NOMO-1 treated with dmso at 0.1 percent for 144 hours (cell line): ENCODE results near the gene KIF1A.

ENCODE experiments used
- DNase-seq: peaks from one replicate; lab custom pipeline; 2025; ENCODE audit not compliant: unreplicated experiment; lab: John Stamatoyannopoulos, UW

KIF1A gene

GRCh38 chr2:240806006-240806405 lies 14.0 kb downstream of the KIF1A start:
- no peak for DNase-seq

- no peak for DNase-seq
Observed at GRCh38 chr2:240803191-240803590, 16.8 kb downstream of the KIF1A start.

- DNase-seq = no peak
Observed at GRCh38 chr2:240799033-240799820, 20.8 kb downstream of the KIF1A start.

- DNase-seq = no peak
Observed at GRCh38 chr2:240798327-240798905, 21.6 kb downstream of the KIF1A start.

GRCh38 chr2:240797914-240798313 lies 22.1 kb downstream of the KIF1A start:
- no peak for DNase-seq

GRCh38 chr2:240797500-240797895 lies 22.5 kb downstream of the KIF1A start:
- no peak for DNase-seq

- DNase-seq = no peak
Observed at GRCh38 chr2:240796543-240797499, 23.2 kb downstream of the KIF1A start.

GRCh38 chr2:240795916-240796510 lies 24.0 kb downstream of the KIF1A start:
- DNase-seq = no peak

- no peak for DNase-seq
Observed at GRCh38 chr2:240795454-240795853, 24.6 kb downstream of the KIF1A start.

- no peak for DNase-seq
Observed at GRCh38 chr2:240794178-240794721, 25.8 kb downstream of the KIF1A start.

GRCh38 chr2:240793313-240794177 lies 26.5 kb downstream of the KIF1A start:
- DNase-seq = no peak

GRCh38 chr2:240792629-240793312 lies 27.2 kb downstream of the KIF1A start:
- DNase-seq = no peak

- no peak for DNase-seq
Observed at GRCh38 chr2:240791821-240792628, 28.0 kb downstream of the KIF1A start.

- DNase-seq = no peak
Observed at GRCh38 chr2:240791221-240791800, 28.7 kb downstream of the KIF1A start.

- no peak for DNase-seq
Observed at GRCh38 chr2:240790370-240791220, 29.4 kb downstream of the KIF1A start.

- no peak for DNase-seq
Observed at GRCh38 chr2:240789501-240790369, 30.3 kb downstream of the KIF1A start.
